Fibroblast of mammary gland (primary cell): ENCODE data around the gene AKTIP.

Source experiments
- DNase-seq: peaks from one replicate; pipeline ENCODE4 v3.0.0-alpha.2; 2010; ENCODE audit warnings: low read depth
- H3K4me3 ChIP-seq: 2 replicates; pipeline ENCODE4 v1.5.1; 2011; ENCODE audit warnings: low read depth, mild to moderate bottlenecking, low read length, moderate library complexity; ENCODE audit not compliant: control insufficient read depth
- CTCF ChIP-seq: conservative IDR thresholded peaks from 2 replicates; pipeline ENCODE4 v1.5.1; 2011; ENCODE audit warnings: low read depth, low read length, inconsistent platforms; ENCODE audit not compliant: control insufficient read depth, insufficient read depth

Gene AKTIP

GRCh38 chr16:53478965-53479364 is 24.0 kb downstream of the AKTIP start:
- no peak overlapping the region for H3K4me3 ChIP-seq
- DNase-seq = no peak
- no peak for TF ChIP-seq CTCF

- H3K4me3 ChIP-seq = no peak overlapping the region
- no peak for DNase-seq
- TF ChIP-seq CTCF = no peak
These were observed 26.1 kb downstream of the AKTIP start for GRCh38 chr16:53476867-53477266.

- TF ChIP-seq CTCF = no peak
- H3K4me3 ChIP-seq = no peak overlapping the region
- DNase-seq = peak; percentile 76
These were observed 37.3 kb downstream of the AKTIP start for GRCh38 chr16:53465606-53466280.

- H3K4me3 ChIP-seq = no peak overlapping the region
- no peak for DNase-seq
- no peak for TF ChIP-seq CTCF
These were observed 44.4 kb downstream of the AKTIP start for GRCh38 chr16:53458635-53459034.

GRCh38 chr16:53457670-53458069 is 45.3 kb downstream of the AKTIP start:
- no peak overlapping the region for H3K4me3 ChIP-seq
- DNase-seq = no peak
- TF ChIP-seq CTCF = no peak

GRCh38 chr16:53456625-53457024 is 46.4 kb downstream of the AKTIP start:
- no peak for DNase-seq
- TF ChIP-seq CTCF = no peak
- H3K4me3 ChIP-seq = no peak overlapping the region

- DNase-seq = no peak
- H3K4me3 ChIP-seq = no peak overlapping the region
- no peak for TF ChIP-seq CTCF
These were observed 49.1 kb downstream of the AKTIP start for GRCh38 chr16:53453928-53454327.
